ENCODE measurements around the gene HOXC10. TPM values are rescaled to one million over a fixed set of nuclear protein-coding genes. Genes with fewer than 3 reads are reported as not detected.

The HOXC10 gene
- total RNA-seq, 1 experiment from 2014 or later = not detected

- CTCF ChIA-PET = no interaction called here
- no peaks in the 10 kb centered on the region for H3K4me1 Mint-ChIP-seq (ENCODE audit: insufficient read depth, unreplicated experiment)
- no TSS peak for BruUV-seq (replicated peaks)
- no peak overlapping the region for H3K27ac Mint-ChIP-seq (ENCODE audit: low read depth, unreplicated experiment)
- TF ChIP-seq, protein P1, sequence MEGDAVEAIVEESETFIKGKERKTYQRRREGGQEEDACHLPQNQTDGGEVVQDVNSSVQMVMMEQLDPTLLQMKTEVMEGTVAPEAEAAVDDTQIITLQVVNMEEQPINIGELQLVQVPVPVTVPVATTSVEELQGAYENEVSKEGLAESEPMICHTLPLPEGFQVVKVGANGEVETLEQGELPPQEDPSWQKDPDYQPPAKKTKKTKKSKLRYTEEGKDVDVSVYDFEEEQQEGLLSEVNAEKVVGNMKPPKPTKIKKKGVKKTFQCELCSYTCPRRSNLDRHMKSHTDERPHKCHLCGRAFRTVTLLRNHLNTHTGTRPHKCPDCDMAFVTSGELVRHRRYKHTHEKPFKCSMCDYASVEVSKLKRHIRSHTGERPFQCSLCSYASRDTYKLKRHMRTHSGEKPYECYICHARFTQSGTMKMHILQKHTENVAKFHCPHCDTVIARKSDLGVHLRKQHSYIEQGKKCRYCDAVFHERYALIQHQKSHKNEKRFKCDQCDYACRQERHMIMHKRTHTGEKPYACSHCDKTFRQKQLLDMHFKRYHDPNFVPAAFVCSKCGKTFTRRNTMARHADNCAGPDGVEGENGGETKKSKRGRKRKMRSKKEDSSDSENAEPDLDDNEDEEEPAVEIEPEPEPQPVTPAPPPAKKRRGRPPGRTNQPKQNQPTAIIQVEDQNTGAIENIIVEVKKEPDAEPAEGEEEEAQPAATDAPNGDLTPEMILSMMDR (IDR thresholded peaks at IDR 0.05; ENCODE audit: unreplicated experiment) = no peak
- no peak for DNase-seq (ENCODE audit: unreplicated experiment)
- no peak overlapping the region for H3K4me3 Mint-ChIP-seq (ENCODE audit: unreplicated experiment)
- H3K9me3 Mint-ChIP-seq (ENCODE audit: unreplicated experiment) = no peaks in the 10 kb centered on the region
- no peaks in the 10 kb centered on the region for H3K36me3 Mint-ChIP-seq (ENCODE audit: insufficient read depth, unreplicated experiment)
- intact Hi-C loops (cut with micrococcal nuclease) = no loop called here
- POLR2A ChIA-PET = interaction anchor here (0.7 kb wide), 1 partner anchor 10 kb away, joined by 3 read pairs; no protein-coding TSS in a partner anchor
- no peaks in the 10 kb centered on the region for H3K27me3 Mint-ChIP-seq (ENCODE audit: insufficient read depth, unreplicated experiment)
Observed at GRCh38 chr12:53958128-53958527, 26.8 kb upstream of the HOXC10 start.

DNA sequence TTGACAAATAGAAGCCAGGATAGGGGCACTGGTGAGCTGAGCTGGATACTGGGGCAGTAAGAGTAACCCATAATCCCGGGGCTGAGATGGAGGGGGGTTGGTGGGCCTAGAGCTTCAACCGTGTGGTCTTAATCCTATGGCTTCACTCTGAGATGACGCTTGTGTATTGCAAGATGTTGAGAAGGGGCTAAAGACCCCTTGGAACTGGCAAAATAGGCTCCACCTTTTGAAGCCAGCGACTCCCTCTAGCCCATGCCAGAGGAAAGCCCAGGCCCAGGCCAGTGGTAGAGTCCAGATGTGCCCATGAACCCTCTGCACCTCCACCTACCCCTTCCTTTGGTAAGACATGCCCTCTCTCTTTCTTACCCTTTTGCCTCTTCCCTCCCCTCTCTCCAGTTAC, 25.6 kb upstream of the HOXC10 start:
- intact Hi-C loops (cut with micrococcal nuclease) = no loop called here
- H3K4me1 Mint-ChIP-seq (ENCODE audit: insufficient read depth, unreplicated experiment) = no peaks in the 10 kb centered on the region
- CTCF ChIA-PET = interaction anchor here (0.5 to 0.8 kb wide), 3 partner anchors 19 to 592 kb away, joined by 3 to 4 read pairs (median 3); no protein-coding TSS in a partner anchor
- H3K36me3 Mint-ChIP-seq (ENCODE audit: insufficient read depth, unreplicated experiment) = no peaks in the 10 kb centered on the region
- TF ChIP-seq, protein P1 (IDR thresholded peaks at IDR 0.05; ENCODE audit: unreplicated experiment) = no peak
- H3K9me3 Mint-ChIP-seq (ENCODE audit: unreplicated experiment) = no peaks in the 10 kb centered on the region
- POLR2A ChIA-PET = interaction anchor here (1.1 kb wide), 1 partner anchor 114 kb away, joined by 3 read pairs; no protein-coding TSS in a partner anchor
- no peak overlapping the region for H3K27ac Mint-ChIP-seq (ENCODE audit: low read depth, unreplicated experiment)
- no peak overlapping the region for H3K4me3 Mint-ChIP-seq (ENCODE audit: unreplicated experiment)
- DNase-seq (ENCODE audit: unreplicated experiment) = no peak
- H3K27me3 Mint-ChIP-seq (ENCODE audit: insufficient read depth, unreplicated experiment) = no peaks in the 10 kb centered on the region
- no TSS peak for BruUV-seq (replicated peaks)

GRCh38 chr12:53960187-53961024, 24.5 kb upstream of the HOXC10 start:
- no TSS peak for BruUV-seq (replicated peaks)
- CTCF ChIA-PET = interaction anchor here (0.7 kb wide), 1 partner anchor 894 kb away, joined by 3 read pairs; no protein-coding TSS in a partner anchor

More at GRCh38 chr12:53960187-53961024, 24.5 kb upstream of the HOXC10 start:
- POLR2A ChIA-PET = no interaction called here
- H3K4me1 Mint-ChIP-seq (ENCODE audit: insufficient read depth, unreplicated experiment) = no peaks in the 10 kb centered on the region
- H3K27me3 Mint-ChIP-seq (ENCODE audit: insufficient read depth, unreplicated experiment) = no peaks in the 10 kb centered on the region
- H3K27ac Mint-ChIP-seq (ENCODE audit: low read depth, unreplicated experiment) = no peak overlapping the region
- no peak for DNase-seq (ENCODE audit: unreplicated experiment)
- TF ChIP-seq, protein P1 (IDR thresholded peaks at IDR 0.05; ENCODE audit: unreplicated experiment) = no peak
- intact Hi-C loops (cut with micrococcal nuclease) = no loop called here
- no peaks in the 10 kb centered on the region for H3K9me3 Mint-ChIP-seq (ENCODE audit: unreplicated experiment)
- H3K4me3 Mint-ChIP-seq (ENCODE audit: unreplicated experiment) = no peak overlapping the region
- no peaks in the 10 kb centered on the region for H3K36me3 Mint-ChIP-seq (ENCODE audit: insufficient read depth, unreplicated experiment)

All from MCF 10A (cell line).